NT2/D1 (cell line): ENCODE measurements around the gene TRIM25.

Experiments
- SUZ12 ChIP-seq: IDR thresholded peaks from 2 replicates; pipeline ENCODE4 v1.6.1; 2011; ENCODE audit not compliant: insufficient read length, insufficient read depth; ENCODE audit errors: extremely low read depth
- YY1 ChIP-seq: IDR thresholded peaks from 2 replicates; pipeline ENCODE4 v1.6.1; 2011; ENCODE audit not compliant: insufficient read length, insufficient read depth
- ZNF274 ChIP-seq: IDR thresholded peaks from 2 replicates; pipeline ENCODE4 v1.6.1; 2011; ENCODE audit warnings: mild to moderate bottlenecking, low read depth, low read length

- no peak for TF ChIP-seq ZNF274
- no peak for TF ChIP-seq YY1
- TF ChIP-seq SUZ12 = no peak
Observed at GRCh38 chr17:56930739-56931337, 17.0 kb upstream of the TRIM25 start.
